KMS-11 (cell line): ENCODE data around the gene OSM.

Experiments used
- H2AFZ ChIP-seq: fragments of 200-600 bp; sonication (generic); 2 replicates; pipeline ENCODE4 v1.6.1; 2016; ENCODE audit warnings: antibody characterized with exemption, mixed run types, low read depth
- H3K27ac ChIP-seq: fragments of 200-600 bp; sonication (generic); 2 replicates; pipeline ENCODE4 v1.6.1; 2016; ENCODE audit warnings: mild to moderate bottlenecking, mixed run types
- H3K27me3 ChIP-seq: fragments of 200-600 bp; sonication (generic); 2 replicates; pipeline ENCODE4 v1.6.1; 2017; ENCODE audit warnings: mild to moderate bottlenecking, low read depth, mixed run types, moderate library complexity; ENCODE audit not compliant: insufficient read depth
- H3K36me3 ChIP-seq: fragments of 200-600 bp; sonication (generic); 2 replicates; pipeline ENCODE4 v1.6.1; 2017; ENCODE audit warnings: mild to moderate bottlenecking, mixed run types; ENCODE audit not compliant: insufficient read depth
- H3K4me1 ChIP-seq: fragments of 200-600 bp; sonication (generic); 2 replicates; pipeline ENCODE4 v1.6.1; 2016; ENCODE audit warnings: mild to moderate bottlenecking, low read depth, mixed run types; ENCODE audit not compliant: poor library complexity, severe bottlenecking
- H3K4me2 ChIP-seq: fragments of 200-600 bp; sonication (generic); 2 replicates; pipeline ENCODE4 v1.7.0; 2016; ENCODE audit warnings: mild to moderate bottlenecking, mixed run types
- H3K4me3 ChIP-seq: fragments of 200-600 bp; sonication (generic); IDR thresholded peaks from 2 replicates; pipeline ENCODE4 v1.6.1; 2017; ENCODE audit warnings: low read depth, low read length, mixed read lengths; ENCODE audit not compliant: insufficient read depth
- H3K79me2 ChIP-seq: fragments of 200-600 bp; sonication (generic); 2 replicates; pipeline ENCODE4 v1.6.1; 2016; ENCODE audit warnings: low read depth, mixed run types; ENCODE audit not compliant: insufficient read depth
- H3K9ac ChIP-seq: fragments of 200-600 bp; sonication (generic); 2 replicates; pipeline ENCODE4 v1.6.1; 2016; ENCODE audit warnings: mild to moderate bottlenecking, mixed run types
- H4K20me1 ChIP-seq: fragments of 200-600 bp; sonication (generic); 2 replicates; pipeline ENCODE4 v1.6.1; 2016; ENCODE audit warnings: mild to moderate bottlenecking, mixed run types; ENCODE audit not compliant: insufficient read depth
- TF ChIP-seq, protein P1 (sequence below): fragments of 200-600 bp; sonication (generic); conservative IDR thresholded peaks from 2 replicates; pipeline ENCODE4 v1.6.1; 2017; ENCODE audit warnings: low read depth, mild to moderate bottlenecking, antibody characterized with exemption, low read length, moderate library complexity, mixed read lengths

OSM gene

DNA sequence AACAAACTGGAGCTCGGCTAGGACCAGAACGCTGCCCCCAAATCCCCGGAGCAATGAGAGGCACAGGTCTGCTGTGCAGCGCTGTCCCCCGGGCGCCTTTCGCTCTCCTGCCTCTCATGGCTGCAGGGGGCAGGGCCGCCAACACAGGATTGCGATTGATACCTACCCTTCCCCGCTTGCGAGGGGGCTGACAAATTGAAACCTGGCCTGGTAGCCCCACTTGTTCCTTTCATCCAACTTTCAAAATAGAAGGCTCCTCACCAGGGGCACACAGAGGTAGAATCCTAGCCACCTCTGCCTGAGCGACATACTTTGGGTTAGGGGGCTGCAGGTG is 23.3 kb upstream of the OSM start:
- Histone ChIP-seq H3K27ac (peak overlapping the region; percentile 38; the same call in 1 of the 2 replicates), H3K27me3 (no peaks in the 10 kb centered on the region), H3K4me2 (peak overlapping the region; percentile 93), H3K9ac (no peak overlapping the region), H3K4me1 (peaks cover 35% of the 10 kb centered on the region), H3K36me3 (no peaks in the 10 kb centered on the region), H3K4me3 (no peak overlapping the region), H4K20me1 (no peaks in the 10 kb centered on the region), H2AFZ (peak overlapping the region; percentile 59; the same call in 1 of the 2 replicates), H3K79me2 (no peaks in the 10 kb centered on the region)
- TF ChIP-seq, protein P1, sequence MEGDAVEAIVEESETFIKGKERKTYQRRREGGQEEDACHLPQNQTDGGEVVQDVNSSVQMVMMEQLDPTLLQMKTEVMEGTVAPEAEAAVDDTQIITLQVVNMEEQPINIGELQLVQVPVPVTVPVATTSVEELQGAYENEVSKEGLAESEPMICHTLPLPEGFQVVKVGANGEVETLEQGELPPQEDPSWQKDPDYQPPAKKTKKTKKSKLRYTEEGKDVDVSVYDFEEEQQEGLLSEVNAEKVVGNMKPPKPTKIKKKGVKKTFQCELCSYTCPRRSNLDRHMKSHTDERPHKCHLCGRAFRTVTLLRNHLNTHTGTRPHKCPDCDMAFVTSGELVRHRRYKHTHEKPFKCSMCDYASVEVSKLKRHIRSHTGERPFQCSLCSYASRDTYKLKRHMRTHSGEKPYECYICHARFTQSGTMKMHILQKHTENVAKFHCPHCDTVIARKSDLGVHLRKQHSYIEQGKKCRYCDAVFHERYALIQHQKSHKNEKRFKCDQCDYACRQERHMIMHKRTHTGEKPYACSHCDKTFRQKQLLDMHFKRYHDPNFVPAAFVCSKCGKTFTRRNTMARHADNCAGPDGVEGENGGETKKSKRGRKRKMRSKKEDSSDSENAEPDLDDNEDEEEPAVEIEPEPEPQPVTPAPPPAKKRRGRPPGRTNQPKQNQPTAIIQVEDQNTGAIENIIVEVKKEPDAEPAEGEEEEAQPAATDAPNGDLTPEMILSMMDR = no peak

DNA sequence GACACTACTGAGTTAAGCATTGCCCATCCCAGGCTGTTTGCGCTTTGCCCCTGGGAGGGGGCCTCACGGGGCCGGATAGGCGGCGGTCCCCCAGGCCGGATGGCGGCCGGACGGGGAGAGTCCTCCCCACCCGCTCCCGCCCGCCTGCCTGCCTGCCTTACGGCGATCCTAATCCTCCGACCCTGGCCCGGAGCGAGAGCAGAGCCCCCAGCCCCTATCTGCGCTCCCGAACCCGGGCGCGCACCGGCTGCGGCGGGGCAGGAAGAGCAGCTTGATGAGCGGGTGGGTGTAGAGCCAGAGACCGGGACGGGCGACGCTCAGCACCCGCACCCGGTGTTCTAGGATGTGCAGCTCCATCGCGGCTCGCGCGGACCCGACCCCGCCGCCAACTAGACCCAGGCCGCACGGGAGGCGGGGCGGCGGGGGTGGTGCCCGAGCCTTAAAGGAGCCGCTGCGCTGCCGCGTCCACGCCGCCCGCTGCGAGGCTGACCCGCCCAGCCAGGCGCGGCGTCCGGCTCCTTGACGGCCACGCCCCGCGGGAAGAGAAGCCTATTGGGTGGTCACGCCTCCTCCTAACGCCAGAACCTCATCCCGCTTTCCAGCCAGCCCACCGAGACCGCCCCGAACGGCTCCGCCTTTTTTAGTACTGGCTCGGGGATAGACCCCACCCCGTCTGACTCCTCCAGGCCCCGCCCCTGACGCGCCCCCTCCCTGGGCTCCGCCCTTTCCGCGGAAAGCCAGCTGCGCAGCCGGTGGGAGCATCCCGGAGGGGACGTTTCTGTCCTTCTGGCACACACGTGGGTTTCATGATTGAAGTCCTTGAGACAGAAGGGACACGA is 22.7 kb upstream of the OSM start, which contains the start of gene CASTOR1:
CASTOR1 (minus strand) TSS at position 365 of the 839 bp plus-strand sequence; CDS start at position 357, 8 bp downstream.
- Histone ChIP-seq H4K20me1 (no peaks in the 10 kb centered on the region), H3K36me3 (no peaks in the 10 kb centered on the region), H3K27ac (peak within 1 kb of the TSS; percentile 38; the same call in 1 of the 2 replicates), H3K4me3 (peak within 1 kb of the TSS; percentile 26), H3K4me1 (peaks cover 35% of the 10 kb centered on the region), H3K79me2 (no peaks in the 10 kb centered on the region), H2AFZ (peak within 1 kb of the TSS; percentile 59), H3K4me2 (peak within 1 kb of the TSS; percentile 93), H3K27me3 (no peaks in the 10 kb centered on the region), H3K9ac (peak within 1 kb of the TSS; percentile 25; the same call in 1 of the 2 replicates)
- TF ChIP-seq, protein P1 = no peak

DNA sequence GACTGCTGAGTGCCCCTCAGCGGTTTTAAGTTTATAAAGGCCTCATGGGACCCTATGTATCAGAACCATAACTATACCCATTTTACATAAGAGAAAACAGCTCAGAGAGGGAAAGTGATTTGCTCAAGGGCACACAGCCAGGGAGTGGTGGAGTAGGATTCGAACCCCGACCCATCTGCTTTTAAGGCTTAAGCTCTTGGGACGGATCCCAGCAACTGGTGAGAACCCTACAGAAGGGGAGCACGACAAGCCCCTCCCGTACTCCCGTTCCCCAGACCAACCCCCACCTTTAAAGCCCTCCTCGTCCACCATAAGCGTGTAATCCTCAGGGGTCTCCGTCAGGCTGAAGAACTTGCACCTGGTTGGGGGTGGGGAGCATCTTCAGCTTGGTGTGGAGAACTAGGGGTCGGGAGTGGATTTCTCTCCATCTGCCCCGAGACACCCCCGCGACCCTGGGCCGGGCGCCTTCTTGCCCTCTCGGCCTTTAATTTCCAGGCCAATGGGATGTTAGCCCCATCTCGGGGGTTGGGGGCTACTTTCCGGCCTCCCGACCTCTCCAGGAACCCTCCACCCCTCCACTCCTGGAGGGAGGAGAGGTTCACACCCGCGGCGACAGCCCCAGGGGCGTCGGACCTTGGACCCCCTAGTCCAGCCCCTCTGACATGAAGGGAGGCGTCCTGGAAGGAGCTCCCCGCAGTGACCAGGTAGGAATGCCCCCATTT is 21.9 kb upstream of the OSM start:
- Histone ChIP-seq H3K36me3 (no peaks in the 10 kb centered on the region), H2AFZ (peak overlapping the region; percentile 59), H3K27ac (no peak overlapping the region), H3K4me2 (peak overlapping the region; percentile 93), H3K4me1 (peaks cover 35% of the 10 kb centered on the region), H3K27me3 (no peaks in the 10 kb centered on the region), H3K79me2 (no peaks in the 10 kb centered on the region), H3K4me3 (peak overlapping the region; percentile 26), H4K20me1 (no peaks in the 10 kb centered on the region), H3K9ac (peak overlapping the region; percentile 25; the same call in 1 of the 2 replicates)
- TF ChIP-seq, protein P1 = no peak

DNA sequence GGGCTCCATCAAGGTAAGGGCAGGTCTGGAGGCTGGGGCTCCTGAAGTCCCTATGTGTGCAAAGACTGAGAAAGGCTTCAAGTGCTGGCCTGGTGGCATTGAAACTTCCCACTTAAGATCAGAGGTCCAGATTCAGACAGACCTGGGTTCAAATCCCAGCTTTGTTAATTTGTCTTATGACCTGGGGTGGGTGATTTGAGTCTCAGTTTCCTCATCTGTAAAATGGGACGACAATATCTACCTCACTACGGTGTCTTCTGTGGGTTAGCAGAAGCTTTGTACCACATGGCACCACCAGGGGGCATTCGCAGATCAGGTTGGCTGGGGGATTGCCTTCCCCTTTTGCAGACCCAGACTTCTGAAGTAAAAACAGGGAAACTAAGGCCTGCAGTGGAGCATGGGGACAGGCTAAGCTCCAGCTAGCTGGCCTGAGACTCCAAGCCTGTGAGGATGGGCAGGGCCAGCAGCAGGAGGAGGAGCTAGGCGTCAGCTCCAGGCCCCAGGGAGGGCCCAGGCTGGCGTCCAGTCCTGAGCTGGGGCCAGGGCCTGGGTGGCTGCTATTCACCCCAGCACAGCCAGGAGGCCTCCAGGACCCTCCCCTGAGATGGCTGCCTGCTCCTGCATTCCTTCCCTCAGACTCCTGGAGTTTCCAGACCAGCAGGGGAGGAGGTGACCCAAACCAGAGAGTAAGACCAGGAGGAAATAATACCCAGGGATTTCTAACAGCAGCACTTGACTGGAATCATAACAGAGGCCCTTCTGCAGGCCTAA is 21.2 kb upstream of the OSM start:
- Histone ChIP-seq H3K9ac (no peak overlapping the region), H3K36me3 (no peaks in the 10 kb centered on the region), H3K4me3 (no peak overlapping the region), H3K27me3 (no peaks in the 10 kb centered on the region), H2AFZ (peak overlapping the region; percentile 64), H3K4me1 (peaks cover 35% of the 10 kb centered on the region), H3K27ac (no peak overlapping the region), H4K20me1 (no peaks in the 10 kb centered on the region), H3K4me2 (peak overlapping the region; percentile 93), H3K79me2 (no peaks in the 10 kb centered on the region)
- TF ChIP-seq, protein P1 = peak; percentile 92
